ENCODE results near the gene ZBTB7C.

DNA sequence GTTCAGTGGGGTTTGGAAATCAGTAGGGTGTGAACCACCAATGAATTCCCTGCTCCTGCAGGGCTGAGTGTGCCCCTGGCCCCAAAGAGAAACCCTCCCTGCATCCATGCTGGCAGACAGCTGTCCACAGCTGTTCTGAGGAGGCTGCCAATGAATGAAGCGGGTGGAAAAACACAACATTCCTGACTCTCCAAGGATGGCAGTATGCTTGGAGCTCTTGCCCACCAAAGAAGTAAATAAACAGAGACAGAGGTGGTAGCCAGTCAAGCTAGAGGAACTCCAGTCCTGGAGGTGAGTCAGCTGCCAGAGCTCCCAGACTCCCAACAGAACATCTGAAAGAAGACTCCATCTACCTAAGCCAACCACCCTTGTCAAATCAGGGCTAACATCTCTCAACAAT, 6.2 kb downstream of the ZBTB7C start:
- TF ChIP-seq, protein P1, sequence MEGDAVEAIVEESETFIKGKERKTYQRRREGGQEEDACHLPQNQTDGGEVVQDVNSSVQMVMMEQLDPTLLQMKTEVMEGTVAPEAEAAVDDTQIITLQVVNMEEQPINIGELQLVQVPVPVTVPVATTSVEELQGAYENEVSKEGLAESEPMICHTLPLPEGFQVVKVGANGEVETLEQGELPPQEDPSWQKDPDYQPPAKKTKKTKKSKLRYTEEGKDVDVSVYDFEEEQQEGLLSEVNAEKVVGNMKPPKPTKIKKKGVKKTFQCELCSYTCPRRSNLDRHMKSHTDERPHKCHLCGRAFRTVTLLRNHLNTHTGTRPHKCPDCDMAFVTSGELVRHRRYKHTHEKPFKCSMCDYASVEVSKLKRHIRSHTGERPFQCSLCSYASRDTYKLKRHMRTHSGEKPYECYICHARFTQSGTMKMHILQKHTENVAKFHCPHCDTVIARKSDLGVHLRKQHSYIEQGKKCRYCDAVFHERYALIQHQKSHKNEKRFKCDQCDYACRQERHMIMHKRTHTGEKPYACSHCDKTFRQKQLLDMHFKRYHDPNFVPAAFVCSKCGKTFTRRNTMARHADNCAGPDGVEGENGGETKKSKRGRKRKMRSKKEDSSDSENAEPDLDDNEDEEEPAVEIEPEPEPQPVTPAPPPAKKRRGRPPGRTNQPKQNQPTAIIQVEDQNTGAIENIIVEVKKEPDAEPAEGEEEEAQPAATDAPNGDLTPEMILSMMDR (IDR thresholded peaks at IDR 0.05; ENCODE audit: insufficient read depth, low read length, poor library complexity, severe bottlenecking): no peak
- TF ChIP-seq EZH2phosphoT487 (conservative IDR thresholded peaks at IDR 0.05; ENCODE audit: low read length): no peak

Measured in SU-DHL-6 (cell line).